Measurements from ENCODE around the gene MAP3K13.
"Not testable (repeated sequence)": the region's sequence is repeated elsewhere in the genome, so short reads cannot be mapped to it uniquely, and the experiment has no call there.

MAP3K13 gene

DNA sequence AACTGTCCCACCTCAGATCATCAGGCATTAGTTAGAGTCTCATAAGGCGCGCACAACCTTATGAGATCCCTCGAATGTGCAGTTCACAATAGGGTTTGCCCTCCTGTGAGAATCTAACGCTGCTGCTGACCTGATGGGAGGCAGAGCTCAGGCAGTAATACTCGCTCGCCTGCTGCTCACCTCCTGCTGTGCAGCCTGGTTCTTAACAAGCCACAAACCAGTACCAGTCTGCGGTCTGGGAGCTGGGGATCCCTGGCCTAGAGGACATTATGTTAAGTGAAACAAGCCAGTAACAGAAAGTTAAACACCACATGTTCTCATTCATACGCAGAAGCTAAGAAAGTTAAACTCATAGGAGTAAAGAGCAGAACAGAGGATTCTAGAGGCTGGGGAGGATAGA, 47.0 kb downstream of the MAP3K13 start:
- TF ChIP-seq, protein P1, sequence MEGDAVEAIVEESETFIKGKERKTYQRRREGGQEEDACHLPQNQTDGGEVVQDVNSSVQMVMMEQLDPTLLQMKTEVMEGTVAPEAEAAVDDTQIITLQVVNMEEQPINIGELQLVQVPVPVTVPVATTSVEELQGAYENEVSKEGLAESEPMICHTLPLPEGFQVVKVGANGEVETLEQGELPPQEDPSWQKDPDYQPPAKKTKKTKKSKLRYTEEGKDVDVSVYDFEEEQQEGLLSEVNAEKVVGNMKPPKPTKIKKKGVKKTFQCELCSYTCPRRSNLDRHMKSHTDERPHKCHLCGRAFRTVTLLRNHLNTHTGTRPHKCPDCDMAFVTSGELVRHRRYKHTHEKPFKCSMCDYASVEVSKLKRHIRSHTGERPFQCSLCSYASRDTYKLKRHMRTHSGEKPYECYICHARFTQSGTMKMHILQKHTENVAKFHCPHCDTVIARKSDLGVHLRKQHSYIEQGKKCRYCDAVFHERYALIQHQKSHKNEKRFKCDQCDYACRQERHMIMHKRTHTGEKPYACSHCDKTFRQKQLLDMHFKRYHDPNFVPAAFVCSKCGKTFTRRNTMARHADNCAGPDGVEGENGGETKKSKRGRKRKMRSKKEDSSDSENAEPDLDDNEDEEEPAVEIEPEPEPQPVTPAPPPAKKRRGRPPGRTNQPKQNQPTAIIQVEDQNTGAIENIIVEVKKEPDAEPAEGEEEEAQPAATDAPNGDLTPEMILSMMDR (IDR thresholded peaks at IDR 0.05; ENCODE audit: low read depth, low read length) = no peak
- DNase-seq (ENCODE audit: extremely low read depth, low read depth) = no peak

DNA sequence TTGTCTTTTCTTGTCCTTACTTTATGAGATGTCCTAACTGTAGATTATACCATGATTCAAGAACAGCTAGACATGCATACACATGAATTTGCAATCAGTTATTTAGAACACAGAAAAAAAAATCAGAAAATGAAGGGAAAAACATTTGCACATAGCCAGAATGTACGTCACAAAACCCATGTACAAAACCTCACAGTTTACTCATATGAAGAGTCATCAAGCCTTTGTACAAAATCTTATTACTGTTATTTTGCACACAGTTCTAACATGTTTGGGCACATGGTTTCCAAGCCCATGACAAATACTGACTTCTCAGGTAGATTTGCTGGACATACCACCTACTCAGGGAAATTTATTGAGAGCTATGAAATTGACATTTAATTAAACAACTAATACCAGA, 48.2 kb downstream of the MAP3K13 start:
- TF ChIP-seq, protein P1 (IDR thresholded peaks at IDR 0.05; ENCODE audit: low read depth, low read length) = no peak

DNA sequence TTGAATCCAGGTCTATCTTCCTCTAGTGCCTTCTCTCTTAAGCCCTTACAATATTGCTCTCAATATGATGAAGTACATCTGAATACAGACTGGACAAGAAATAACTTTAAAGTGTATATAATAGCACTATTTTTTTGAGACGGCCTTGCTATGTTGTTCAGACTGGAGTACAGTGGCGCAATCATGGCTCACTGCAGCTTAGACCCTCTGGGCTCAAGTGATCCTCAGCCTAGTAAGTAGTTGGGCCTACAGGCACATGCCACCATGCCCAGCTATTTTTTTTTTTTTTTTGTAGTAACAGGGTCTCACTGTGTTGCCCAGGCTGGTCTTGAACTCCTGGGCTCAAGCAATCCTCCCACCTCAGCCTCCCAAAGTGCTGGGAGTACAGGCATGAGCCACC, 53.6 kb downstream of the MAP3K13 start:
- TF ChIP-seq, protein P1 (IDR thresholded peaks at IDR 0.05; ENCODE audit: low read depth, low read length) = no peak

More for the DNA sequence above, 48.2 kb downstream of the MAP3K13 start:
- no peak for DNase-seq (ENCODE audit: extremely low read depth, low read depth)

DNA sequence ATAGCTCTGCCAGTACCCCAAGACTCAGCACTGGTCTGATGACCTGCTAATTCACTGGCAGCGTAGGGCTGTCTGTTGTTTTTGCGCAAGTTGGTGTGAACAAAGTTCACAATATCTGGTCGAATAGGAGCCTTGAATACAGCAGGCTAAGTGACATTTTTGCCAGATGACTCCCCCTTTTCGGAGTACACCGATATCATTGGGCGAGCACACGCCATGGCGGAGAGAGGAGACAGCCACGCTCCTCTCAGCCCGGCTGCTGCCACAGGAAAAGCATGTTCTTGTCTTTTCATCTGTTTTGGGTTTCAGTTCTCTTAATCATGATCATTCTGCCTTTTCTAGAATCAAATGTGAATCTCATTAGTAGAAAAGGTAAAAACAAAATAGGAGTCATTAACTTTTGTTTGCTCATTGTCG, 55.6 kb downstream of the MAP3K13 start:
- DNase-seq (ENCODE audit: extremely low read depth, low read depth) = not testable (repeated sequence)

More for the DNA sequence above, 53.6 kb downstream of the MAP3K13 start:
- no peak for DNase-seq (ENCODE audit: extremely low read depth, low read depth)

DNA sequence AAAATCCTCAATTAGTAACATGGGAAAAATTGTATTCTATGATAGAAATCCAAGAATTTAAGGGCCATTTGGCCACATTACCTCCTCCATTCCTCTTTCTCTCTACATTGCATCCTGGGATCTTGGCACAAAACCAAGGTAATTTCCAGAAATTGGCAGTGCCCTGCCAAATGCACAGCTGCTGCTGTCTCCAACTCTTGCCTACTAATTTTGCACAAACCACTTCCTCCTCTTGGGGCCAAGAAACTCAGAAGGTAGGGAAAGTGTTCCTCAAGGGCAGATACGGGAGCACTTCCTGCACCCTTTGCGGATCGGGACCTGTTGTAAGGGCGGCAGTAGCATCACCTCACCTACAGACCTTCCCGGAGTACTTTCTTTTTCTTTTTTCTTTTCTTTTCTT, 57.8 kb downstream of the MAP3K13 start:
- no peak for DNase-seq (ENCODE audit: extremely low read depth, low read depth)
- TF ChIP-seq, protein P1 (IDR thresholded peaks at IDR 0.05; ENCODE audit: low read depth, low read length) = no peak

DNA sequence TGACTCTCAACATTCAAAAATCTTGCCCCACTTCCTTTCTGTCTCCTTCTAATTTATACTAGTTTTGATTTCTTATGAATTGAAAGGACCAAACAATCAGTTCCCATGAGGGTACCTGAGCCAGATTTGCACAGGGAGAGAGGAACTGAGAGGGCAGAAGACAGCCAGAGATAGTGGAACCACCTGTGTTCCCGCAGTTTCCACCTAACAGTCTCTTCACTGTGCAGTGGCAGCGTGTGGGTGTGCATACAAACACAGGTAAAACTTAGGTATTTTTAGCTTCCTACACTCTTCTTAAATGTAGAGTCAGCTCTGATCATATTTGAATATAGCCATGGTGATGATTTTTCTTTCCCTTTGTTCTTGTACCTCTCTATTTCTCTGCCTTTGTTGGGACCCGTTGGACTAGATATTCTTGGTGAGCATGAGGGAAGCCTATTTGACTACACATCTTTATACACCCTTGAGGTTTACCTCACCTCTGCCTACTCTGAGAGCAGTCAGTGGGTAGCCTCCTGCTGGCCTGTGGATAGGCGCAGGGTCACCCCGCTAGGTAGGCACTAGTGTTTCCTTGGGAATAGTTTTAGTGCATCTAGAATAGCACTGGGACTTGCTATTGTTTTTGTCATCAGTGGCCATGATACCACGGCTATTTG, 58.8 kb downstream of the MAP3K13 start:
- no peak for DNase-seq (ENCODE audit: extremely low read depth, low read depth)
- TF ChIP-seq, protein P1 (IDR thresholded peaks at IDR 0.05; ENCODE audit: low read depth, low read length) = no peak

DNA sequence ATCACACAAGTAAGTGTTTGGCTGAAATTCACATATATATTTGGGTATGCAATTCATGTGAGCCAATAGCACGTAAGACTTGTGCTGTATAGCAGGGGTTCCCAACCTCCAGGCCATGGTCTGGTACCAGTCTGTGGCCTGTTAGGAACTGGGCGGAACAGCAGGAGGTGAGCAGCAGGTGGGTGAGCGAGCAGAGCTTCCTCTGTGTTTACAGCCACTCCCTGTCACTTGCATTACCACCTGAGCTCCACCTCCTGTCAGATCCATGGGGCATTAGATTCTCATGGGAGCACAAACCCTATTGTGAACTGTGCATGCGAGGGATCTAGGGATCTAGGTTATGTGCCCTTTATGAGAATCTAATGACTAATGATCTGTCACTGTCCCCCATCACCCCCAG, 59.7 kb downstream of the MAP3K13 start:
- no peak for DNase-seq (ENCODE audit: extremely low read depth, low read depth)

More for the DNA sequence above, 59.7 kb downstream of the MAP3K13 start:
- TF ChIP-seq, protein P1 (IDR thresholded peaks at IDR 0.05; ENCODE audit: low read depth, low read length) = no peak

Measured in AG09319 (cell line).